ENCODE data around the gene ZMIZ1.

The ZMIZ1 gene

GRCh38 chr10:79185796-79186374, 117.1 kb downstream of the ZMIZ1 start:
- DNase-seq (ENCODE audit: low read depth) = no peak
- TF ChIP-seq MYC (IDR thresholded peaks at IDR 0.05; ENCODE audit: low read depth, low read length) (no peak), POLR2A (IDR thresholded peaks at IDR 0.05; ENCODE audit: extremely low read depth, insufficient read length) (no peak), MAX (IDR thresholded peaks at IDR 0.05; ENCODE audit: low read depth, low read length) (no peak), CTCF (IDR thresholded peaks at IDR 0.05; ENCODE audit: low read depth, low read length) (no peak)
- no peak overlapping the region for H3K4me3 ChIP-seq (ENCODE audit: low read depth, low read length)

- no peak overlapping the region for H3K4me3 ChIP-seq (ENCODE audit: low read depth, low read length)
- TF ChIP-seq MYC (IDR thresholded peaks at IDR 0.05; ENCODE audit: low read depth, low read length) (no peak), MAX (IDR thresholded peaks at IDR 0.05; ENCODE audit: low read depth, low read length) (no peak), CTCF (IDR thresholded peaks at IDR 0.05; ENCODE audit: low read depth, low read length) (no peak), POLR2A (IDR thresholded peaks at IDR 0.05; ENCODE audit: extremely low read depth, insufficient read length) (no peak)
- DNase-seq (ENCODE audit: low read depth) = no peak
These were observed 117.8 kb downstream of the ZMIZ1 start for GRCh38 chr10:79186486-79187120.

- TF ChIP-seq MYC (IDR thresholded peaks at IDR 0.05; ENCODE audit: low read depth, low read length) (no peak), POLR2A (IDR thresholded peaks at IDR 0.05; ENCODE audit: extremely low read depth, insufficient read length) (no peak), CTCF (IDR thresholded peaks at IDR 0.05; ENCODE audit: low read depth, low read length) (no peak), MAX (IDR thresholded peaks at IDR 0.05; ENCODE audit: low read depth, low read length) (no peak)
- no peak overlapping the region for H3K4me3 ChIP-seq (ENCODE audit: low read depth, low read length)
- DNase-seq (ENCODE audit: low read depth) = no peak
These were observed 118.6 kb downstream of the ZMIZ1 start for GRCh38 chr10:79187121-79187940.

- DNase-seq (ENCODE audit: low read depth) = no peak
- no peak for TF ChIP-seq CTCF (IDR thresholded peaks at IDR 0.05; ENCODE audit: low read depth, low read length)
- H3K4me3 ChIP-seq (ENCODE audit: low read depth, low read length) = no peak overlapping the region
These were observed 119.6 kb downstream of the ZMIZ1 start for GRCh38 chr10:79188154-79188965.

GRCh38 chr10:79189181-79189580, 120.4 kb downstream of the ZMIZ1 start:
- no peak for DNase-seq (ENCODE audit: low read depth)
- TF ChIP-seq CTCF (IDR thresholded peaks at IDR 0.05; ENCODE audit: low read depth, low read length) = no peak
- no peak for TF ChIP-seq MYC (IDR thresholded peaks at IDR 0.05; ENCODE audit: low read depth, low read length)
- no peak for TF ChIP-seq MAX (IDR thresholded peaks at IDR 0.05; ENCODE audit: low read depth, low read length)
- no peak for TF ChIP-seq POLR2A (IDR thresholded peaks at IDR 0.05; ENCODE audit: extremely low read depth, insufficient read length)
- H3K4me3 ChIP-seq (ENCODE audit: low read depth, low read length) = no peak overlapping the region

Data from NB4 (cell line).